ENCODE results near the gene SHF.

The SHF gene

GRCh38 chr15:45121706-45122417, 65.9 kb downstream of the SHF start:
- DNase-seq, result peak; percentile 2

- DNase-seq, result no peak
Observed at GRCh38 chr15:45121020-45121419, 66.7 kb downstream of the SHF start.

GRCh38 chr15:45120081-45120972, 67.4 kb downstream of the SHF start:
- no peak for DNase-seq

- DNase-seq, result no peak
Observed at GRCh38 chr15:45118996-45119395, 68.8 kb downstream of the SHF start.

- peak; percentile 77 for DNase-seq
Observed at GRCh38 chr15:45118131-45118588, 69.6 kb downstream of the SHF start.

- no peak for DNase-seq
Observed at GRCh38 chr15:45117308-45118130, 70.2 kb downstream of the SHF start.

All from MV-4-11 (cell line).